OCI-LY7 (cell line): ENCODE data around the gene OR2B2. TPM values are rescaled to one million over a fixed set of nuclear protein-coding genes. Genes with fewer than 3 reads are reported as not detected.

ENCODE experiments used
- BruUV-seq: library from RNA; stranded (reverse); fragments of 400-500 nt; replicated peaks from 2 replicates; lab custom pipeline; 2021; lab: Mats Ljungman, UMichigan
- CTCF ChIA-PET: fragments of 300-600 bp; sonication (Branson Sonifier 250); formaldehyde crosslinking; loops from one replicate; lab custom pipeline; 2022; ENCODE audit warnings: antibody characterized with exemption; ENCODE audit not compliant: unreplicated experiment; lab: Charles Lee
- POLR2A ChIA-PET: fragments of 300-600 bp; sonication (Branson Sonifier 250); formaldehyde crosslinking; loops from one replicate; lab custom pipeline; 2022; ENCODE audit warnings: antibody characterized with exemption; lab: Charles Lee
- DNase-seq: peaks from one replicate; pipeline ENCODE4 v3.0.0-alpha.2; 2015; ENCODE audit warnings: low spot score
- H2AFZ ChIP-seq: fragments of 200-600 bp; sonication (generic), shearing (Covaris generic); 2 replicates; pipeline ENCODE4 v1.6.1; 2014; ENCODE audit warnings: mild to moderate bottlenecking, antibody characterized with exemption, low read length, moderate library complexity
- H3K27ac ChIP-seq: fragments of 200-600 bp; sonication (generic); 2 replicates; pipeline ENCODE4 v1.5.1; 2014; ENCODE audit warnings: mixed run types, low read depth, mild to moderate bottlenecking, moderate library complexity, low read length, inconsistent platforms; ENCODE audit not compliant: poor library complexity, severe bottlenecking
- H3K36me3 ChIP-seq: fragments of 200-600 bp; sonication (generic); 2 replicates; pipeline ENCODE4 v1.6.1; 2014; ENCODE audit warnings: mild to moderate bottlenecking, antibody characterized with exemption, low read length, moderate library complexity, mixed read lengths; ENCODE audit not compliant: insufficient read depth
- H3K4me1 ChIP-seq: fragments of 200-600 bp; sonication (generic); 2 replicates; pipeline ENCODE4 v1.5.1; 2014; ENCODE audit warnings: mild to moderate bottlenecking, low read length; ENCODE audit not compliant: insufficient read depth, poor library complexity, severe bottlenecking
- H3K4me2 ChIP-seq: fragments of 200-600 bp; sonication (generic); 2 replicates; pipeline ENCODE4 v1.6.1; 2014; ENCODE audit warnings: mild to moderate bottlenecking, low read length
- H3K4me3 ChIP-seq: fragments of 200-600 bp; sonication (generic); 2 replicates; pipeline ENCODE4 v1.5.1; 2014; ENCODE audit warnings: mild to moderate bottlenecking, low read depth, low read length; ENCODE audit not compliant: poor library complexity, severe bottlenecking
- H3K79me2 ChIP-seq: fragments of 200-600 bp; sonication (generic); 2 replicates; pipeline ENCODE4 v1.6.1; 2016; ENCODE audit warnings: low read depth, mild to moderate bottlenecking, low read length, moderate library complexity, mixed read lengths; ENCODE audit not compliant: insufficient read depth
- H3K9me2 ChIP-seq: fragments of 200-600 bp; sonication (generic); 2 replicates; pipeline ENCODE4 v1.6.1; 2016; ENCODE audit warnings: mild to moderate bottlenecking, low read length, mixed read lengths; ENCODE audit not compliant: insufficient read depth
- H3K9me3 ChIP-seq: fragments of 200-600 bp; sonication (generic); 2 replicates; pipeline ENCODE4 v1.6.1; 2014; ENCODE audit warnings: mild to moderate bottlenecking, mixed run types, low read length, mixed read lengths
- H4K20me1 ChIP-seq: fragments of 200-600 bp; sonication (generic); 2 replicates; pipeline ENCODE4 v1.6.1; 2014; ENCODE audit warnings: mild to moderate bottlenecking, antibody characterized with exemption, low read length, moderate library complexity, mixed read lengths; ENCODE audit not compliant: insufficient read depth
- CTCF ChIP-seq: fragments of 200-600 bp; sonication (generic); conservative IDR thresholded peaks from 2 replicates; pipeline ENCODE4 v1.5.1; 2014; ENCODE audit warnings: mild to moderate bottlenecking, antibody characterized with exemption, low read length, moderate library complexity, mixed read lengths
- EZH2phosphoT487 ChIP-seq: fragments of 200-600 bp; sonication (generic); IDR thresholded peaks from 2 replicates; pipeline ENCODE4 v1.6.1; 2018; ENCODE audit warnings: low read depth, borderline replicate concordance, mild to moderate bottlenecking, mixed run types, antibody characterized with exemption, low read length, moderate library complexity, mixed read lengths
- intact Hi-C: fragments of 100-400 bp; cut with micrococcal nuclease; formaldehyde crosslinking; loops from one replicate; pipeline ENCODE4 v1.10.0; 2022; ENCODE audit not compliant: unreplicated experiment
- total RNA-seq, 2 experiments: library from RNA; depleted of rRNA in 1 of 2; stranded (reverse); fragments of >200 nt in 1 of 2; shearing (Covaris generic) in 1 of 2; gene quantifications; 2 replicates each; pipeline ENCODE4 v1.2.3, GENCODE V29; 2014 to 2022

OR2B2 gene
- total RNA-seq, 2 experiments from 2014 or later: not detected

GRCh38 chr6:27899543-27899942 lies 12.7 kb downstream of the OR2B2 start:
- Histone ChIP-seq H3K9me2 (no peaks in the 10 kb centered on the region), H4K20me1 (no peaks in the 10 kb centered on the region), H3K4me2 (no peak overlapping the region), H3K79me2 (no peaks in the 10 kb centered on the region), H3K27ac (no peak overlapping the region), H3K36me3 (peaks cover 2% of the 10 kb centered on the region; the same call in 1 of the 2 replicates), H3K4me3 (no peak overlapping the region), H2AFZ (no peak overlapping the region), H3K4me1 (peaks cover 26% of the 10 kb centered on the region), H3K9me3 (no peaks in the 10 kb centered on the region)
- ChIA-PET CTCF (no interaction called here), POLR2A (interaction anchor here (0.6 to 7.3 kb wide), 2 partner anchors 77 to 935 kb away, joined by 3 to 147 read pairs; a partner anchor contains a TSS)
- no peak for DNase-seq
- intact Hi-C loops: loop anchor here (10.0 kb wide), 1 partner anchor 395 kb away; no protein-coding TSS in a partner anchor
- no TSS peak for BruUV-seq
- TF ChIP-seq EZH2phosphoT487 (no peak), CTCF (no peak)

- CTCF ChIA-PET: no interaction called here
- TF ChIP-seq CTCF (no peak), EZH2phosphoT487 (no peak)
- no peak overlapping the region for H3K27ac ChIP-seq
- no peak for DNase-seq
- H3K4me2 ChIP-seq: no peak overlapping the region
- POLR2A ChIA-PET: interaction anchor here (1.0 to 7.3 kb wide), 8 partner anchors 28 to 1877 kb away, joined by 3 to 407 read pairs (median 98); a partner anchor contains a TSS
- H4K20me1 ChIP-seq: no peaks in the 10 kb centered on the region
- no peaks in the 10 kb centered on the region for H3K9me3 ChIP-seq
- H3K4me3 ChIP-seq: no peak overlapping the region
- intact Hi-C loops: loop anchor here (10.0 kb wide), 1 partner anchor 393 kb away; no protein-coding TSS in a partner anchor
- no peak overlapping the region for H2AFZ ChIP-seq
- peaks cover 21% of the 10 kb centered on the region for H3K4me1 ChIP-seq
- H3K36me3 ChIP-seq: peaks cover 12% of the 10 kb centered on the region; the same call in 1 of the 2 replicates
- no TSS peak for BruUV-seq
- no peaks in the 10 kb centered on the region for H3K79me2 ChIP-seq
- H3K9me2 ChIP-seq: no peaks in the 10 kb centered on the region
These were observed 14.5 kb downstream of the OR2B2 start for GRCh38 chr6:27897580-27898206.

GRCh38 chr6:27896398-27896796 lies 15.8 kb downstream of the OR2B2 start:
- Histone ChIP-seq H3K36me3 (peaks cover 15% of the 10 kb centered on the region; the same call in 1 of the 2 replicates), H3K4me3 (peak overlapping the region; percentile 94), H3K9me3 (no peaks in the 10 kb centered on the region), H3K9me2 (no peaks in the 10 kb centered on the region), H3K27ac (peak overlapping the region; percentile 100), H3K79me2 (no peaks in the 10 kb centered on the region), H3K4me2 (peak overlapping the region; percentile 96), H2AFZ (no peak overlapping the region), H3K4me1 (peaks cover 21% of the 10 kb centered on the region), H4K20me1 (no peaks in the 10 kb centered on the region)
- TF ChIP-seq EZH2phosphoT487 (no peak), CTCF (no peak)
- BruUV-seq: no TSS peak
- CTCF ChIA-PET: interaction anchor here (0.6 kb wide), 1 partner anchor 30 kb away, joined by 3 read pairs; no protein-coding TSS in a partner anchor
- POLR2A ChIA-PET: interaction anchor here (0.5 to 7.3 kb wide), 13 partner anchors 9 to 1875 kb away, joined by 3 to 407 read pairs (median 47); a partner anchor contains a TSS
- no peak for DNase-seq
- intact Hi-C loops: loop anchor here (10.0 kb wide), 1 partner anchor 392 kb away; no protein-coding TSS in a partner anchor
